ENCODE results near the gene ARID2. TPM values are rescaled to one million over a fixed set of nuclear protein-coding genes. Genes with fewer than 3 reads are reported as not detected.

Gene ARID2
- total RNA-seq, 1 donor from 2014 or later = 12.4 TPM

DNA sequence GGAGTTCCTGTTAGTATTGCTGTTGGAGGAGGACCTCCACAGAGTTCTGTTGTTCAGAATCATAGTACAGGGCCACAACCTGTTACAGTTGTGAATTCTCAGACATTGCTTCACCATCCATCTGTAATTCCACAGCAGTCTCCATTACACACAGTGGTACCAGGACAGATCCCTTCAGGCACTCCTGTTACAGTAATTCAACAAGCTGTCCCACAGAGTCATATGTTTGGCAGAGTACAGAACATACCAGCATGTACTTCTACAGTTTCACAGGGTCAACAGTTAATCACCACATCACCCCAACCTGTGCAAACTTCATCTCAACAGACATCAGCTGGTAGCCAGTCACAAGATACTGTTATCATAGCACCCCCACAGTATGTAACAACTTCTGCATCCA lies 120.8 kb downstream of the ARID2 start:
- DNase-seq (ENCODE audit: low read depth, low spot score) = no peak

DNA sequence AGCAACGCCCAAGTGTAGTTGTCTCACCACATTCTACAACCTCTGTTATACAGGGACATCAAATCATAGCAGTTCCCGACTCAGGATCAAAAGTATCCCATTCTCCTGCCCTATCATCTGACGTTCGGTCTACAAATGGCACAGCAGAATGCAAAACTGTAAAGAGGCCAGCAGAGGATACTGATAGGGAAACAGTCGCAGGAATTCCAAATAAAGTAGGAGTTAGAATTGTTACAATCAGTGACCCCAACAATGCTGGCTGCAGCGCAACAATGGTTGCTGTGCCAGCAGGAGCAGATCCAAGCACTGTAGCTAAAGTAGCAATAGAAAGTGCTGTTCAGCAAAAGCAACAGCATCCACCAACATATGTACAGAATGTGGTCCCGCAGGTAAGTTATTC lies 123.0 kb downstream of the ARID2 start:
- no peak for DNase-seq (ENCODE audit: low read depth, low spot score)

DNA sequence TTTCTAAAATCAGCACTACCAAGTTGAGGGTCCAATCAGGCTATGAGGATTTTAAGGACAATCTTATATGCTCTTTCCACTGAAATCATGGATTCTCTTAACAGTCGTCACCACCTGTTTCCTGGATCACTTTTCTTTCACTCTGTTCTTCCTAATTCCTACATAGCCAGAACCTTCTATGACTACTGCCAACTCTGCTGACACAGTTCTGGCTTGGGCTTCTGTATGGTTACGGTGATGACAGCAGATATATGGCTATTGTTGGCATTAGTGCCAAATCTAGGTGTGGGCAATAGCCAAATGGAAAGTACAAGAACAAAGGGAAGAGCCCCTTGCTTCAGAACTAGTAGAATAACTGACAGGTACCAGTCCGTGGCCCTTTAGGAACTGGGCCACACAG lies 124.0 kb downstream of the ARID2 start:
- DNase-seq (ENCODE audit: low read depth, low spot score) = no peak

DNA sequence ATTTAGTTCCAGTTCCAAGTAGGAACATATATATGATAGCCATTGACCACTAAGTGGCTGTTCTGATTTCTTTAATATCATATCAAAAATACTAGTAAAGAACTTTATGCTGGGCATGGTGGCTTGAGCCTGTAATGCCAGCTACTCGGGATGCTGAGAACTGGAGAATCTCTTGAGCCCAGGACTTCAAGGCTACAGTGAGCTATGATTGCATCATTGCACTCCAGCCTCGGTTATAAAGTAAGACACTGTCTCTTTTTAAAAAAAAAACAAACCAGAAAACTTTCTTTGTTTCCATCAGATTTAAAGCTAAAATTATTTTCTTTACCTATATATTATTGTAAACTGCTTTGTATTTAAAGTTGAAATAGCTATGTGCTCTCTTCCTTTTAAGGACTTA lies 133.8 kb downstream of the ARID2 start:
- no peak for DNase-seq (ENCODE audit: low read depth, low spot score)

DNA sequence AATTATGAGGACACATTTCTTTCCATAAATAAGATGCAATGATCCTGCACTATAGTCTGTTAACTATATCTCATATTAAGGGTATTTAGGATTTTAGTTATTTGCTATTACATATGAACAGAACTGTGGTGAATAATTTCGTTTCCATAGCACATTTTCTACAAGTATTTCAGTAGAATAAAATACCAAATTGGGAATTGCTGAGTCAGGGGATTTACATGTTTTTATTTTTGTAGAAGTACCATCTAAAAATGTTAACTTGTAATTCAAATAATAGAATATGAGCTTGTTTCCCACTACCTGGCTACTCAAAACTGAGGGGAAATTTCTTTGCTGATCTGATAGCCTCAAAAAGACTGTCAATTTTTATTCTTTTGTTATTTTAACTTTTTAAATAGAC lies 136.8 kb downstream of the ARID2 start:
- DNase-seq (ENCODE audit: low read depth, low spot score) = no peak

DNA sequence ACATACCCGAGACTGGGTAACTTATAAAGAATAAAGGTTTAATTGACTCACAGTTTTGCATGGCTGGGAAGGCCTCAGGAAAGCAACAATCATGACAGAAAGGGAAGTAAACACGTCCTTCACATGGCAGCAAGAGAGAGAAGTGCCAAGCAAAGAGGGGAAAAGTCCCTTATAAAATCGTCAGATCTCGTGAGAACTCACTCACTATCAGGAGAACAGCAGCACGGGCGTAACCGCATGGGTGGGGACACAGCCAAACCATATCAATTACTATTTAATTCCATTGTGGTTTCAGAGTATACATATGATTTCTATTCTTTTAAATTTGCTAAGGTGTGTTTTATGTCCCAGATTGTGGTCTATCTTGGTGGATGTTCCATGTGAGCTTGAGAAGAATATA lies 142.9 kb downstream of the ARID2 start:
- DNase-seq (ENCODE audit: low read depth, low spot score) = no peak

DNA sequence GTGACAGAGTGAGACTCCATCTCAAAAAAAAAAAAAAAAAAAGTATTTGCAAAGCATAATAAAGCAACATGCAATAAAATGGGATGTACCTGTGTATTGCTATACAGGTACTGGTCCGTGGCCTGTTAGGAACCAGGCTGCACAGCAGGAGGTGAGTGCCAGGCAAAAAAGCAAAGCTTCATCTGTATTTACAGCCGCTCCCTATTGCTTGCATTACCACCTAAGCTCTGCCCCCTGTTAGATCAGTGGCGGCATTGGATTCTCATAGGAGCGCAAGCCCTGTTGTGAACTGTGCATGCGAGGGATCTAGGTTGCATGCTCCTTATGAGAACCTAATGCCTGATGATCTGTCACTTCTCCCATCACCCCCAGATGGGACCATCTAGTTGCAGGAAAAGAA lies 147.6 kb downstream of the ARID2 start:
- DNase-seq (ENCODE audit: low read depth, low spot score) = no peak

DNA sequence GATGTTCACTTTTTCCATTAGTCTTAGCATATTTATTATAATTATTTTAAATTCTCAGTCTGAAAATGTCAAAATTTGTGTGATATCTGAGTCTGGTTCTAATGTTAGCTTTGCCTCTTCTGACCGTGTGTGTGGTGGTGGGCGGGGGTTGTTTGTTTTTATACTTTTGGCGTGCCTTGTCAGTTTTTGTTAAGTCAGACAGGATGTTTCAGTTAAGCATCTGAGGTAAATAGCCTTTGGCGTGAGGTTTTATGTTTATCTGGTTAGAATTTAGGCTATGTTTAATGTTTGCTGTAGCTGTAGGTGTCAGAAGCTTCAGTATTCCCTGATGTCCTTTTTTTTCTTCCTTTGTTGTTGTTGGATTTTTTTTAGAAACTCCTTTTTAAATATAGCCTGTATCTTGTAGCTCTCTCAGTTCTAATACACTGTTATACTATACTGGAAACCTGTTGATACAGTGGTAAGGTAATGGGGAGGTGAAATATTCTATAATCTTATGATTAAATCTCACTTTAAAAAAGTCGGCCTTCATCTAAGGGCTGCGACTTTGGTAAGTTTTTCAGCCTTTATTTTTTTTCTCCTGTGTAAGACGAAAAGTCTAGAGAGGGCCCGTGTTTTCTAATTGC lies 149.2 kb downstream of the ARID2 start:
- no peak for DNase-seq (ENCODE audit: low read depth, low spot score)

DNA sequence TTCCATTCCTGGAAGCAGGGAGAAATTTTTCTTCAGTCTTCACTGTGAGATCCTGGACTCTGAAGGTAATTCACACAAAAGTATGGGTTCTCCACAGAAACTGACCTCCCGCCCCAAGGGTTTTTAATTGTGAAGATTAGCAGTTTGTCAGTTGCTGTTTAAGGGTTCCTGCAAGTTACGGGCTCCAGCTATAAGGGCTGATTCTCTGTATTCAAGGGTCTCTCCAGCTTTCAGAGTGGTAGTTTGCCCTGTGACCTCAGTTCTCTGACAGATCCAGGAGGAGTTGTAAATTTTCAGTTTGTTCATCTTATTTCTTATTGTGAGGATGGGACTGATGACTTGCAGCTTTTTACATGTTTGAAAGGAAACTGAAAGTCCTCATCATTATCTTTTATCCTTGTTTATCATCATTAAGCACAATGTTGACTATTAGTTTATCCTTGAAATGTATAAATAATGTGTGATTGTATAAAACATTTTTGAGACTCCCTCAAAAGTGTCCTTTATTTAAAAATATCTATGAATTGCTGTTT lies 149.9 kb downstream of the ARID2 start:
- DNase-seq (ENCODE audit: low read depth, low spot score) = no peak

DNA sequence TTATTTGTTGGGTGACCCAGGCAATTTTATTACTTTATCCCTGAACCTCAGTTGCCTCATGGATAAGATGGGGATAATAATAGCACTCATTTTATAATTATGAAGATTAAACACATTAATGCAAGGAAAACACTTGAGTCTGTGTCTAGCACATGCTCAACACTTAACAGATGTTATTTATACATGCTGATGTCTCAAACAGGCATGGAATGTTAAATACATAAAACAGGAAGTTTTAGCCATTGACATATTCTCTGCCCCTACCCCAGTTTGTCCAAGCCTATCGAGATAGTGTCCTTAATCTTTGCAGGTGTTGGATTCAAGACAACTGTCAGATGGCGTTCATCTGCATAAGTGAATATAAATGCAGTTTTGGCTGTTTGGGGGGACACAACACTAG lies 151.0 kb downstream of the ARID2 start:
- no peak for DNase-seq (ENCODE audit: low read depth, low spot score)

DNA sequence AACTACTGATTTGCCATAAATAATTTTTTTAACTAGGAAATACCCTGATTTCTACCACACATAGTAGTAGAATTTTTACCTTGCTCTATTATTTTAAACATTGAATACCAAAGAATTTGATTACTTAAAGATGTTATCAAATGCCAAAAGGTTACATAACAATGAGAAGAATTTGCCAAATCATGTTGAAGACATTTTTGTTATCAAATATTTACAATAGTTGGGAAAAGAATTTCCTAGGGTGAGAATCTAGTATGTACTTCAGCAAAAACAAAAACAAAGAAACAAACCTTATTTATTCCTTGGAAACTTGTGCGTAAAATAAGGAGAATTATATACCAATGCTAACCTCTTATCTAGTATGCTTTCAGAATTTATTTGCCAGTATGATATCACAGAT lies 153.7 kb downstream of the ARID2 start:
- DNase-seq (ENCODE audit: low read depth, low spot score) = no peak

DNA sequence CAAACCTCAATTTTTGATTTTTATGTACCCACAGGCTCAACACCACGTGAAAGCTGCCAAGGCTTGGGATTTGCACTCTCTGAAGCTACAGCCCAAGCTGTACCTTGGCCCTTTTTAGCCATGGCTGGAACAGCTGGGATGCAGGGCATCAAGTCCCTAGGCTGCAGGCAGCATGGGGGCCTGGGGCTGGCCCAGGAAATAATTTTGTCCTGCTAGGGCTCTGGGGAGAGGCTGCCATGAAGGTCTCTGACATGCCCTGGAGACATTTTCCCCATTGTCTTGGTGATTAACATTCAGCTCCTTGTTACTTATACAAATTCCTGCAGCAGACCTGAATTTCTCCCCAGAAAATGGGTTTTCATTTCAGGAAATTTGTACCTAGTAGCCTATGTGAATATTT lies 157.2 kb downstream of the ARID2 start:
- DNase-seq (ENCODE audit: low read depth, low spot score) = no peak

DNA sequence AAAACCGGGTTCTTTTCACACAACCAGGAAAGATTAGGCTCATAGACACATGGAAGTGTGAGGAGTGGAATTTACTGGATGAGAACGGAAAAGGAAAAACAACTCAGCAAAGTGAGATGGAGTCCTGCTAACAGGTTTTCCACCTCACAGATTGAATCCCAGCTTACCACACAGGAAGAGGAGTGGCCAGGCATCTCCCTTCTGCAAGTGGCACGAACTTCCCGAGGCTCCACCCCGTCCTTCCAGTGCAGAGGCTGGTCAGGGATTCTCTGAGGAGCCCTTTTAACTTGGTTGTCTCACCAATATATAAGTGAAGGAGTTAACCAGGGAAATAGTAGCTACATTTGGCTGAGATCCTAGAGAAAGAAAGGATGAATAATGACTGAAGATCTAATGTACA lies 158.0 kb downstream of the ARID2 start:
- no peak for DNase-seq (ENCODE audit: low read depth, low spot score)

DNA sequence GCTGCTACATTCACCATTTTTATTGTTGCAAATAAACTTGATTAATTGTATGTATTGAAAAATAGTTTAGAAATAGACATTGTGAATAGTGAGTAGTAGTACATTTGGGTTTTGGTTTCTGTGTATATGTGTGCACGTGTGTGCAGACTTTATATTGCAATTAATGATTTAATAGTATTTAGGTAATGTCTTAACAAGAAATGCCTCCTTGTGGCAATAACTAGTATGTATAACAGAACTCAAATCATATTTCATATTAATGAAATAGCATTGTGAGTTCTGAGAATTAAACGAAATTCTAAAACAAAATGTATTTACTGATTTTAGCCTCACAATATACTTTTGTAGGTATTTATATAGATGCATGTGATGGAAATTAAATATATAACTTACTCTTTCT lies 160.8 kb downstream of the ARID2 start:
- no peak for DNase-seq (ENCODE audit: low read depth, low spot score)

DNA sequence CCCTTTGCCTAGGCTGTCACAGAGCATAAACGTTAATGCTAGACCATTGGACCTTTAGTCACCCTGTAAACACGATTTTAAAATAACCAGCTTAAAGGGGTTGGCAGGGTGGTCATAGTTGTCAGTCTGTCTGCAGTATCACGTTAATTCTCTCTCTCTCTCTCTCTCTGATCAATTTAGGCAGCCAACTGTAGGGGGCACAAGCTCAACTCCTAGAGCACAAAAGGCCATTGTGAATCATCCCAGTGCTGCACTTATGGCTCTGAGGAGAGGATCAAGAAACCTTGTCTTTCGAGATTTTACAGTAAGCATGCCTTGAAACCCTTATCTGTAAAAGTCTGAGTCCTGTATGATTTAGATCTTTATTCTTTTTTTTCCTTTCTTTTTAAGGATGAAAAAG lies 163.7 kb downstream of the ARID2 start:
- DNase-seq (ENCODE audit: low read depth, low spot score) = no peak

DNA sequence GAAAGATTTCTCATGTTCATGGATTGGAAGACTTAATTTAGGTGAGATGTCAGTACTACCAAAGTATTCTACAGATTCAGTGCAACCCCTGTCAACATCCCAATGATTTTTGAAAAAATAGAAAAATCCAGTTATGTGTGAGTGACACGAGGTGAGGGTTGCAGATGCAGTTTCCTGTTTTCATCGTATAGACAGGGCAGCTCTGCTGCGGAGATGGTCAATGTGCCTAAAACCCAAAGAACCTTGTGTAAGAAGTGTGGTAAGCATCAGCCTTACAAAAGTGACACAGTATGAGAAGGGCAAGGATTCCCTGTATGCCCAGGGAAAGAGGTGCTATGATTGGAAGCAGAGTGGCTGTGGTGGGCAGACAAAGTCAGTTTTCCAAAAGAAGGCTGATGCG lies 166.5 kb downstream of the ARID2 start:
- DNase-seq (ENCODE audit: low read depth, low spot score) = no peak

DNA sequence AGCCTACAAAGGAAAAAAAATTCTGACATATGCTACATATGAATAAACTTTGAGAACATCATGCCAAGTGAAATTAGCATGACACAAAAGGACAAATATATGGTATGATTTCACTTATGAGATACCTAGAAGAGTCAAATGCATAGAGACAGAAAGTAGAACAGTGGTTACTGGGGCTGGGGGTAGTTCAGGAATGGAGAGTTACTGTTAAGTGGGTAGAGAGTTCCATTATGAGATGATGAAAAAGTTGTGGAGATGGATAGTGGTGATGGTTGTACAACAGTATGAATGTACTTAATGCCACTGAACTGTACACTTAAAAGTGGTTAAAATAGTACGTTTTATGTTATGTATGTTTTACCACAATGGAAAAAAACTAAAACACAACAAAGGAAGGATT lies 168.6 kb downstream of the ARID2 start:
- DNase-seq (ENCODE audit: low read depth, low spot score) = no peak

DNA sequence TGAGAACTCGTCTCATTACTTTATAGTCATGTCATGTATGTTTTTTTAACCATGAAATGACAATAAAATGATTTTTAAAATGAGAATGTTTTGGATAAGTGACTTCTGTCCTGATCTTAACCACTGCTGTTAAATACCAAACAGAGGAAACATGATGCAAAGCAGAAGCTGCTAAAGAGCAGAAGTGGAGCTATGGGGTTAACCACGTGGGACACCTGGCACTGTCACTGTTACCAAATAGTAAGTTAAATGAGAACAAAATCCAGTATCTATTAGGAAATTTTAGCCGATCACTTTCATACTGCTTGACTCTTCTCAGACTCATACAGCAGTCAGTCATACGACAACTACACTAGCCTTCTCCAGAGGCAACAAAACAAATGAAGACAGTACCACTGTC lies 178.4 kb downstream of the ARID2 start:
- no peak for DNase-seq (ENCODE audit: low read depth, low spot score)

DNA sequence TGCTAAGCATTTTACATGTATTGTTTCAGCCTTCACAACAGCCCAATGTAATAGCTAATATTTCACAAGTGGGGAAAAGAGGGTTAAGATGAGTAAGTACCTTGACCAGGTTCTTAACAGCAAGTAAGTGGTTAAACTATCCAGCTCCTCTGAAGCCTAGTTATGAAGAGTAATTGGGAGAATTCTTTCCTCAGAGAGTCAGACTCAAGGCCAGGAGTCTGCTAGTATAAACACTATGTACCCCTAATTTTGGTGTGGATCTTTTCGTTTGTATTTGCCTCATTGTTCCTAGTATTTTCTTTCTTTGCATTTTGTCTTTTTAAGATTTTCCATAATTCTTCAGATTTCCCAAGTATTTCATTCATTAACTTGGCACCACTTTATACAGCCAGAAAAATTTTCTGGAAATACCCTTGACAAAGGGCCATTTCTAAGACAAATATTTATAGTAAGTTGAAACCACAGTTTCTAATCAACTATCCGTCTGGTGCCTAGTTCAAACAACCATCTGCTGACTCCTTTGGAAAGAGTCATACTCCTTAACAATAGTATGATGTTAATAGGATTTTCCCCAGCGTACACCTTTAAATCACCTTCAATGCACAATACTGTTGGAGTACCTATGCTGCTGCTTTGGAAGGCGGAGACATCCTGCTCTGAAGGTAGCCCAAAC lies 179.7 kb downstream of the ARID2 start:
- no peak for DNase-seq (ENCODE audit: low read depth, low spot score)

DNA sequence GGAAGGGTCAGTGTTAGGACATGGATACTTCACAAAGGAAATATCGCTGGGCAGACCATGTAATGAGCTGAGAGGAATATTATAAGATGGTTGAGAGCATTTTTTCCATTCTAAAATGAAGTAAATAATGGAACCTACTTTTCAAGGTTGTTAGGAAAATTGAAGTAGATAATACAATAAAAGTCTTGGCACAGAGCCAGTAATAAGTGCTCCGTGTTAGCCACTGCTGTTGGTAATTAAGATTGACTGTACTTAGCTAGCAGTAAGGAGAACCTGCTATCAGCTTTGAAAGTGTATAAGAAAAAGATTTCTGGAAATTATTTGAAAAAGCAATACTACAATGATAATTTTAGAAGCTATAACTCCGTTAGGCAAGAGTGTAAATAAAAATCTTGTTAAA lies 183.3 kb downstream of the ARID2 start:
- DNase-seq (ENCODE audit: low read depth, low spot score) = no peak

DNA sequence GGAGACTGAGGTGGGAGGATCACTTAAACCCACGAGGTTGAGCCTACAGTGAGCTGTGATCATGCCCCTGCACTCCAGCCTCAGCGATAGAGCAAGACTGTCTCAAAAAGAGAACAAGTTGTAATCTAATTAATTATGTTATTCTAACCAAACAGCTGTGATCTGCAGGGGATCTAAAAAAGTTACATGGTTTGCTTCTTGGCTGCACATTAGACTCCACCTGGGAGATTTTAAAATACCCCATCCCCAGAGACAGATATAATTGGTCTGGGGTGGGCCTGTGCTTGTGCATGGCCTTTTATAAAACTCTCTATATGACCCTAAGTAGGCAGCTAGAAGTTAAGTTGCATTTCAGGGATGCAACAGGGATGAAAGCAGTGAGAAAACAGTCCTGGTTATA lies 184.1 kb downstream of the ARID2 start:
- DNase-seq (ENCODE audit: low read depth, low spot score) = no peak

DNA sequence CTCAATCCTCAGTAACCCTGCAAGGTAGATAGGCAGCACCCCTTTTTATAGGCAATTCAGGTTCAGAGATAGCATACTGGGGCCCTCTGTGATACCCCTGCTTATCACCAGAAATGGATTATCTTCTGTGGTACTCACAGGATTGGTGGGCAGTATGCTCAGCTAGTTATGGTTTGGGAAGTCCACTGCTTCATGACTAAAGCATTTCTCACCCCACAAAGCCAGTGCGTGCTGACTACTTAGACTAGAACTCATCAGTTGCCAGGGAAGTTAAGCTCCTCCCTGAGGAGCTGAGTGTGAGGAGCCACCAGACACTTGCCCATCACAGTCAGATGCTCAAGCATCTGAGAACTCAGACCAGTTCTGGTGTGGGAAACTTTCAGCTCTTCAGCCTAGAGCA lies 184.6 kb downstream of the ARID2 start:
- no peak for DNase-seq (ENCODE audit: low read depth, low spot score)

DNA sequence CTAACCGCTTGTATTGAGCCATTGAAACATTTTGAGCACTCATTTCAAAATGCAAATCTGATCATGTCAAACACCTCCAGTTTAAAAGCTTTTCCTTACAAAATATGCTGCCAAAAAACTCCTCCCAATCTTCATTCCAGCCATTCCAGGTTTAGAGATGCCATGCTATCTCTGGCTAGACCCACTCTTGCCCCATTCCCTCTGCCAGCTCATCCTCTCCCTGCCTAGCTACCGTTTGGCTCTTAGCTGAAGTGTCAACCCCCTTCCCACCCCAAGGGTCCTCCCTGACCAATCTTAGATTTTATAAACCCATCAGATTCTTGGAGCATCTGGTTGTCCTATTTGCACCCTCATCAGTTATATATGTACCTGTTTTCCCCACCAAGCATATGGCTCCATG lies 185.9 kb downstream of the ARID2 start:
- DNase-seq (ENCODE audit: low read depth, low spot score) = no peak

All from pulmonary artery endothelial cell (primary cell).